Jurkat, Clone E6-1 (cell line): ENCODE data around the gene BCAP31.
"Not testable (repeated sequence)": the region's sequence is repeated elsewhere in the genome, so short reads cannot be mapped to it uniquely, and the experiment has no call there.

ENCODE experiments used
- DNase-seq: peaks from one replicate; pipeline ENCODE4 v3.0.0-alpha.2; 2011; ENCODE audit warnings: low read depth, low spot score
- H3K4me3 ChIP-seq: 2 replicates; pipeline ENCODE4 v1.5.1; 2011; ENCODE audit warnings: mild to moderate bottlenecking, low read length, control low read depth, moderate library complexity

The BCAP31 gene

DNA sequence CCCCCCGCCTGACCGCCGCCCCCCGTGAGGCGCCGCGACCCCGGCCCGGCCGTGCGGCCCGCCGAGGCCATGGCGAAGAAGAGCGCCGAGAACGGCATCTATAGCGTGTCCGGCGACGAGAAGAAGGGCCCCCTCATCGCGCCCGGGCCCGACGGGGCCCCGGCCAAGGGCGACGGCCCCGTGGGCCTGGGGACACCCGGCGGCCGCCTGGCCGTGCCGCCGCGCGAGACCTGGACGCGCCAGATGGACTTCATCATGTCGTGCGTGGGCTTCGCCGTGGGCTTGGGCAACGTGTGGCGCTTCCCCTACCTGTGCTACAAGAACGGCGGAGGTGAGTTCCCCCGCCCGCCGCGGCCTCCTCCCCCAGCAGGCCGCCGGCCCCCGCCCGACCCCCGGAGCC lies 35.7 kb downstream of the BCAP31 start:
- H3K4me3 ChIP-seq = no peak overlapping the region
- no peak for DNase-seq

DNA sequence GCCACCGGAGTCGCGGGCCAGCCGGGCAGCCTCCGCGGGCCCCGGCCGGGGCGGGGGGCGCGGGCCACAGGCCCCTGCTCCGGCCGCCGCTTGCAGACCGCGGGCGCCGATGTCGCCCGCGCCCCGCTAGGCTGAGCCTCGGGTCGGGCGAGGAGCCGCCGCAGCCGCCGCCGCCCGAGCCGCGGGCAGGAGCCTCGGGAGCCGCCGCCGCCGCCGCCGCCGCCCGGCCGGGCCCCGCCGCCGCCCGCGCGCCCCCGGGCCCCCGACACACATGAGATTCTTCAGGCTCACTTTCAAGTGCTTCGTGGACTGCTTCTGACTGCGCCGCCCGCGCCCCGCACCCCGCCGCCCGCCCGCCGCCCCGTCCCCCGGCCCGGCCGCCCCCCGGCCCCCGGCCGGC lies 36.1 kb downstream of the BCAP31 start:
- H3K4me3 ChIP-seq = no peak overlapping the region
- no peak for DNase-seq

DNA sequence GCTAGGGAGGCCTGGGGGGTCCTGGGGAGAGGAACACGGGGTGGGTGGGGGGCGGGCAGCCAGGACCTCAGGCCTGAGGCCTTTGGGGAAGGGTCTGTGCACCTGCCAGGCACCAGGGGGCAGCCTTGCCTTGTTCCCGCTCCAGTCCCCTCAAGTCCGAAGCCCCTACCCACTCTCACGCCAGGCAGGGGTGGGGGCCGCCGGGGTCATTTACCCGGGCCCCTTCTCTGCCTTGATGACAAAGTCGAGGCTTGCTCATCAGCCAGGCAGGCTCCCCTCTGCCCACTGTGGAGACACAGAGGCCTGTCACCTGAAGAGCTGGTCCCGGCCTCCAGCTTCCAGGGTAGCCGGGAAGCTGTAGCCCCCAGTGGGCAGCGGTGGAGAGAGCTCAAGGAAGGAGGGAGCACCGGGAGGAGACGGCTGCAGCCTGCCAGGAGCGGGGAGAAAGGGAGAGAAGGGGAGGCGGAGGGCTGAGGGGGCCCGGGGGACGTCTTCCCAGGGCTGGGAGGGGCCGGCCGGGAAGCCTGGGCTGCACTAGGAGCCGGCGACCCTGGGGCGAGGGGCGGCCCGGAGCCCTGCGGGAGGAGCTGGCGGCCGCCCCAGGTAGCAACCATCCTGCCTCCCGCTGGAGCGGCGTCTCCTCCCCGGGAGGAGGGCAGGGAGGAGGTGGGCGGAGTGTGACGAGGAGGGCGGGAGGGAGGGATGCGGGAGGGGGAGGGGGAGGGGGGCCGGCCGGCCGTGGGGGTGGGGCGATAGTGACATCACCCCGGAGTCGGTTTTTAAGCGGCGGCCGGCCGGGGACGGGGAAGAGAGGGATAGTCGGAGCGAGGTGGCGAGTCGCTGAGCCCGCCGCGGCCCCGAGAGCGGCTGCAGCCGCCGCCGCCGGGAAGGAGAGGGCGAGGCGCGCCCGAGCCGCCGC lies 36.8 kb downstream of the BCAP31 start, which contains the start of gene SLC6A8:
Gene SLC6A8 (plus strand): TSS at position 806 of the 919 bp plus-strand sequence. CDS start 649 bp downstream, outside the sequence.
- no peak for DNase-seq
- peak within 1 kb of the TSS; percentile 13 for H3K4me3 ChIP-seq

DNA sequence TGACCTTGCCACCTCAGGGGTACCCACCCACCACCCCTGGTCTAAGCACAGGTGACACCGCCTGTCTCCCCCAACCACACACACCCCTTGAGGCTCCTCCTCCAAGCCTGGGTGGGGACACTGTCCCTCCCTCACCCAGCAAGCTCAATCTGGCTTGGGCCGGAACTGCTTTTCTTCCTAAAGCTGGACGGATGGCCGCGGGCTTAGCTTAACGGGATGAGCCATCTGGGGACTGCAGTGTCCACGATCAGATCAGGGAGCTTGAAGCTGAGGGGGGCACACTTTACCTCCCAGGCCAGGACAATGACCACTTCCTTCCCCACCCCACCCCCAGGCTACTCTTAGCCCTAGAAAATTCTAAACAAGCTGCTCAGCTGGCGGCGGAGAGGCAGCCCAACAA lies 37.5 kb downstream of the BCAP31 start:
- DNase-seq = no peak

DNA sequence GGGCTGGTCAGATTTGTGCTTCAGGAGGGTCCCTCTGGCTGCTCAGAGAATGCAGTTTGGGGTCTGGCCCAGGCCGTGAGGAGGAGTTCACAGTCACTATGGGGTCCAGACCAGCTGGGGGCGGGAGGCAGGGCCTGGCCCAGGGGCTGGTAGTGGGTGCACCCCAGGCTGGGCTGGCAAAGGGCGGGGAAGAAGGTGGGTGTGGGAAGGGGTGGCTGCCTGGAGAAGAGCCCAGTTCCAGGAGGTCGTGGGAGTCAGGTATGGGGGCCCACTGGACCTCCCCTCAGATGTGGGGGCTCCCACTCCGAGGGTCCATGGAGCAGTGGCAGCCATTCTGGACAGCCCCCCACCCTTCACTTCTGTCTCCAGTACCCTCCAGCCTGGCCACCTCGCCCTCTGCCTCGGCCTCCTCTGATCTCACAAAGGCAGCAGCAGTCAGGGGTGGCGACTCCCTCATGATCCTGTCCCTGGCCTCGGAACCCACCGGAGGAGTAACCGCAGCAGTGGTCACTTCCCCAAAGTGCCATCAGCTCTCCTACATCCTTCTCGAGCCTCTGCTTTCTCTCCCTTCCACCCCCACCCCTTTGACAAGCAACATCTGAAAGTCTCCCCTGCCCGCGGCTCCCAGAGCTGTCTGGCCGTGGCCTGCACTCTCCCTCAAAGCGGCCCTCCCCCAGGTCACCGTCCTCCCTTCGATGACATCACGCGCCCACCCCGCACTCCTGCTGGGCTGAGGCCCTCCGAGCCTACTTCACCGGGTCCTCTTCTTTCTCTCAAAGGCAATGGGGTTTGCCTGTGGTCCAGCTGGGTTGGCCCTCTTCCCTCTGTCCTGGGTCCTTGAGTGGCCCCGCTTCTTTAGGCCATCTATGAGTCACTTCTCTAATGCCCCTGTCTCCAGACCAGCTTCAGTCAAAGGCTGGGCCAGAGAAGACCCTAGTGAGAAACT lies 38.2 kb downstream of the BCAP31 start:
- DNase-seq = no peak
- H3K4me3 ChIP-seq = no peak overlapping the region

More for the DNA sequence above, 37.5 kb downstream of the BCAP31 start:
- no peak overlapping the region for H3K4me3 ChIP-seq

DNA sequence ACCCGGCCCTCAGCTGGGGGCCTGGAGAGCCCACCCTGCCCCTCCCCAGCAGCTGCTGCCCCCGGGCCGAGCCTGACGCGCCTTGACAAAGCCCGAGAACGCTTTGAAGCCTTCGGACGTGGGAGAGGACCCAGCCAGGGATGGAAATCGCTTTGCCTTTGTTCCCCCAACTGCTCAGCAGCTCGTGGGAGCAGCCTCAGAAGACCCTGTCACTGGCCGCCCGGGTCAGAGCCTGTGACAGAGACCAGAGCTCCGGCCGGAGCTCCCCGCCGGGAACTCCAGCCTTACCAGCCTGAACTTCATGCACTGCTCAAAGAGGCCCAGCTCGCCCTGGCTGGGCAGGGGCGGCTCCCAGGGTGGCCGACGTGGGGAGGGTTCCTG lies 39.0 kb downstream of the BCAP31 start:
- DNase-seq = no peak
- H3K4me3 ChIP-seq = no peak overlapping the region

DNA sequence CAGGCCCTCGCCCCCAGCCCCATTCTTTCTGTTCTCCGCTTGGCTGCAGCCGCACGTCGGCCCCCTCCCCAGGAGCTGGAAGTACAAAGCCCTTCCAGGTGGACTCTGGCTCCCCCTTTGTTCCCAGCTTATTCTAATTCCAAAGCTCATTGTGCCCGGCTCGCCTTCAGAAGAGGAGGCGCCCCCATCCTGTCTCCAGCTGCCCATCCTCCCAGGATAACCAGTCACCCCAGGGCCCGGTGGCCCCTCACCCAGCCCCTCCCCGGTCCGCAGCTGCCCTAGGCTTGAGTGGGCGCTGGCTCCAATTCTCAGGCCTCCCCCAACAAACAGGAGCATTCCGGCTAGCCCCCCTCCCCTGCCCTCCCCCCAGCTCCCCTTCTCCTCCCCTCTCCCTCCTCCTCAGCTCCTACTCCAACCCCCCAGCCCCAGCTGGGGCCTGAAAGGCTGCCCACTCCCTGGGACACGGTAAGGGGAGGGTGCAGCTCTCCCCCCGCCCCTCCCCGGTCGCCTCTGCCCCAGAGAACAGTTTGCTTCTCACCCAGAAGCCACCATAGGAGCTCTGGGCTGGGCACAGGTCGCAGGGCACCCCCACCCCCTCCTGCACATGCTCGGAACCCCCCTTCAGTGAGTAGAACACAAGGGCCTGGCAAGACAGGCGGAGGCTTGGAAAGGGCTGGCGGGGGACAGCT lies 39.6 kb downstream of the BCAP31 start:
- no peak overlapping the region for H3K4me3 ChIP-seq
- DNase-seq = no peak

DNA sequence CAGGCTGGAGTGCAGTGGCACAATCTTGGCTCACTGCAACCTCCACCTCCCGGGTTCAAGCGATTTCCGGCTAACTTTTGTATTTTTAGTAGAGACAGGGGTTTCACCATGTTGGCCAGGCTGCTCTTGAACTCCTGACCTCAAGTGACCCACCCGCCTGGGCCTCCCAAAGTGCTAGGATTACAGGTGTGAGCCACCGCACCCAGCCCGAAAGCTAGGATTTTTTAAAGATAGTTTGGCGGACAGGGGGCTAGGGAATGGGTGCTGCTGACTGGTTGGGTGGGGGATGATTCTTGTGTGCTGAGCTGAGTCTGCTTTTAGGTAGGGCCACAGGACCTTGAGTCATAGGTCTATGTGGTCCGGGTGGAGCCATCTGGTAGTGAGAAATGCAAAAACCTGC lies 40.7 kb downstream of the BCAP31 start:
- not testable (repeated sequence) for DNase-seq

DNA sequence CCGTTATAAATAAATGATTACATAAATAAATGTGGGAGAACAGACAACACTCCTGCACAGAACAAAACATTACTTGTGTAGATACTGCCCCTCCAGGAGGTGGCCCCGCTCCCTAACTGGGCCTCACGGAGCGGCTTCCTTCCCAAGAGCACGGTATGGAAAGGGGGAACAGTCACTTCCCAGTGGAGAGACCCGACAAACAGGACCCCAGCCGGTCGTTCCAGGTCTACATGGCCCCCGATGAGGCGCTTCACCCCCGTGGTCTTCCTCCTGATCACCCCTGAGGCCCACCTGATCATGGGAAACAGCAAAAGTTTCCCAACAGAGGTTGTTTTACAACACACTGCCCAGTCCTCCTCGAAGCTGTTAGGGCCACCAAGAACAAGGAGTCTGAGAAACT lies 43.0 kb downstream of the BCAP31 start:
- H3K4me3 ChIP-seq = no peak overlapping the region
- no peak for DNase-seq

More for the DNA sequence above, 40.7 kb downstream of the BCAP31 start:
- H3K4me3 ChIP-seq = not testable (repeated sequence)

DNA sequence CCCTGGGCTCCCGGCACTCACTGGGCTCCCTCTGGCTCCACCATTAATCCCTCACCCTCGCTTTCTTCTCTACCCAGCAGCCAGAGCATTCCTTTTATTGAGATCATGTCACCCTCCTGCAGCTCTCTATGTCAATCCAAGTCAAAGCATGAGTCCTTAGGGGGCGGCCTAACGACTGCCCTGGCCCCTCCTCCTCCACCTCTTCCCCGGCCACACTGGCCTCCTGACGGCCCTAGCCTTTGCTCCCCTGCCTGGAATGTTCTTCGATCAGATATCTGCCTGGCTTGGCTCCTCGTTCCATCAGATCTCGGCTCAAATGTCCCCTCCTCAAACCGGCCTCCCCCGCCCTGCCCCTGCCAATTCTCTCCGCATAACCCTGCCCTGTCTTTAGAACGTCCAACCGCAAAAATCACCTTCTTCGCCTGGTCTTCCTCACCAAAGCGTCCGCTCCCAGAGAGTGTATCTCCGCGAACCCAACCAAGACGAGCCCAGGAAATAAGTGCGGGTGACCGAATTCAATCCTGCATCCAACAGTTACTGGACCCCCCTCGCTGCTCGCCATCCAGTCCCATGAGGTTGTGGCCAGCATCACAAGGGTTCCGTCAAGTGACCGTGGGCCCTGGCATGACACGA lies 49.9 kb downstream of the BCAP31 start:
- H3K4me3 ChIP-seq = no peak overlapping the region
- DNase-seq = no peak

DNA sequence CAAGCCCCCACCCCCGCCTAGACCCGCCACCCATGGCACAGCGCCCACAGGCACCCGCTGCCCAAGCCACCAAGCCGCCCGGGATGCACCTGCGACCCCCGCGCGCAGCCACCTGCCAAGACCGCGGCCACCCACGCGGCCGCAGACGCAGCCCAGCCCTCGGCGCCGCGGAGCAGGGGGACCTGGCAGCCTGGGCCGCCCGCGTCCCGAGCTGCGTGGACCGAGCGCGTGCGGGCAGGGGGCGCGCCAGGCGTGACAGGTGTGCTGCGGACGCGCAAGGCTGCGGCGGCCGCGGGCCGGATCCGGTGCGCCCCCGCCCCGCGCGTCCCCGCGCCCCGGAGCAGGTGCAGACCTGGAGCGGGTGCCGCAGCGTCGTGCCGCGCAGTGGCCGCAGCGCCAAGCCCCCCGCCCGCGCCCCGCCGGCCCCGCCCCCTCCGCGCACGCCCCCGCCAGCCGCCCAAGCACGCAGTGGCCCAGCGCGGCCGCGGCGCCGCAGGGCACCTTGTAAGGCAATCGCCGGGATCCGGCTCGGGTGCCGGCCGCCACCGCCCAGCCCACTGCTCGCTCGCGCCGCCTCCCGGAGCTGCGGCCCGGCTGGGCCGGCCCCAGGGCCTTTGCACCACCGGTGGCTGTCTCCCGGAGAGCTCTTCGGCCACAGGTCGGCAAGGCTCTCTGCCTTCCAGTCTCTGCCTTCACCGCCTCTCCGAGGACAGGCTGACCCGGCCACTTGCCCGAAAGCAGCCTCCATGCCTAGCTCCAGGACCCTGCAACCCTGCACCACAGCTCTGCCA lies 50.6 kb downstream of the BCAP31 start, which contains the start of gene PNCK:
Gene PNCK (minus strand): TSS at position 386 of the 791 bp plus-strand sequence. CDS start 737 bp downstream, outside the sequence.
- H3K4me3 ChIP-seq = no peak within 1 kb of the TSS

DNA sequence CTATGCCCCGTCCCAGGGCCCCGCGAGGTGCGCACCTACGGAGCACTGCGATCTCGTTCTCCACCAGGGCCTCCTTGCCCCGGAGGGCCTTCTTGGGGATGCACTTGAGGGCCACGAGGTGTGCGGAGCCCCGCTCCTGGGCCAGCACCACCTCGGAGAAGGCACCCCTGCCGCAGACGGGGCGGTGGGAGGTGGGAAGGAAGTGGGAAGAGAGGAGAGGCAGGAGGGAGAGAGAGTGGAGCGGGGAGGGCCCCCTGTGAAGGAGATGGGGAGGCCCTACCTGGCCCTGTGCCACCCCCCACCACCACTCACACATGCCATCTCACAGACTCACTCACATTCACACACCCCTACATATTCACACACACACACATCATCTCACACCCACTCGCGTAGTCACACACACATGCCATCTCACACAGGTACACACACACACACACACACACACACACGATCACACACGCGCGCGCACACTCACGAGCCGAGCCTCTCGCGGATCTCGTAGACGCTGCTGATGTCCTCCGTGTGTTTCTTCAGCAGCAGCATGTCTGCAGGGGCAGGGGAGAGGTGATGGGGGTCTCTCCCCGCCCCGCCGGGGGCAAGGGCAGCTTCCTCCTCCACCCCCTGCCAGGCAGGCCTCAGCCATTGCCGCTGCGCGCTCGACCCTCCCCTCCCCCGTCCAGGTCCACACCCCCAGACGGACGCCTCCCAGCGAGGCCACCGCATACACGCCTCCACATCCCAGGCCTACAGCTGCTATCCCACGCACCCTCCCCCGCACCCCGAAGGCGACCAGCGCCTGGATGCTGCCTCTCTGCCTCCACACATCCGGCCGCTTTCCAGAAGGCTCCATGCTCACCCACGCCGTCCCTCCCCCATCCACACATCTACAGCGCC lies 51.4 kb downstream of the BCAP31 start:
- H3K4me3 ChIP-seq = no peak overlapping the region
- DNase-seq = no peak

More for the DNA sequence above, 50.6 kb downstream of the BCAP31 start, which contains the start of gene PNCK:
- DNase-seq = no peak

DNA sequence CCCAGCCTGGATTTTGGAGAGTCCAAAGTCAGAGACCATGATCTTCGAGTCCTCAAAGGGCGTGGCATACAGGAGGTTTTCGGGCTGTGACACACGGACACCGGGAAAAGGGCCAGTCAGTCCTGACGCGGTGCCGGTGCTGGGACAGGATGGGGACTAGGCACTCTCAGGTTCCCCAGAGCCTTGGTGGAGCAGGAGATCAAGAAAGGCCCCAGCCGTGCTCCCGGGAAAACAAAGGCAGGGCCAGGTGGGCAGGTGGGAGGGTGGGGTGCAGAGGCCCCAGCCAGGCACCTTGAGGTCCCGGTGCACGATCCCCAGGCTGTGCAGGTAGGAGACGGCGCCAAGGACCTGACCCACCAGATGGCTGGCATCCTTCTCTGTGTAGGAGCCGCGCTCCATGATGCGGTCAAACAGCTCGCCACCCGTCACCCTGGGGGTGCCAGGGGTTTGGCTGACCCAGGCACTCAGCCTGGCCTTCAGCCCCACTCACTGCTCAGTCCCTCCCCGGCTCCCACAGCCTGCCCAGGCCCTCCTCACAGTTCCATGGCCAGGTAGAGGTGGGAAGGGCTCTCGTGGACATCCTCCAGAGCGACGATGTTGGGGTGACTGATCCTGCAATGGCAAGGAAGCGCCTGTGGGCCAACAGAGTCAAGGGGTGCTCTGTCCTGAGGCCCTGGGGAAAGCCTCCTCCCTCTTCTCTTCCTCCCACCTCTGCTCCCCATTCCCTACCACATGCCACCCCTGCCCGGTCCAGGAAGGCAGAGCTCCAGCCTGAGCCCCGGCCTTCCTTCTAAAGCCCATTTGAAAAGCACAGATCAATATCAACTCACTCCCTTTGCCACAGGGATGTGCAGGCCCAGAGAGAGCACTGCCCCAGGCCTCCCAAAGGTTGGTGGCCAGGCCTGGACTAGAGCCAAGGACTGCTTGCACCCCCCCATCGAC lies 52.3 kb downstream of the BCAP31 start:
- DNase-seq = no peak
- no peak overlapping the region for H3K4me3 ChIP-seq

DNA sequence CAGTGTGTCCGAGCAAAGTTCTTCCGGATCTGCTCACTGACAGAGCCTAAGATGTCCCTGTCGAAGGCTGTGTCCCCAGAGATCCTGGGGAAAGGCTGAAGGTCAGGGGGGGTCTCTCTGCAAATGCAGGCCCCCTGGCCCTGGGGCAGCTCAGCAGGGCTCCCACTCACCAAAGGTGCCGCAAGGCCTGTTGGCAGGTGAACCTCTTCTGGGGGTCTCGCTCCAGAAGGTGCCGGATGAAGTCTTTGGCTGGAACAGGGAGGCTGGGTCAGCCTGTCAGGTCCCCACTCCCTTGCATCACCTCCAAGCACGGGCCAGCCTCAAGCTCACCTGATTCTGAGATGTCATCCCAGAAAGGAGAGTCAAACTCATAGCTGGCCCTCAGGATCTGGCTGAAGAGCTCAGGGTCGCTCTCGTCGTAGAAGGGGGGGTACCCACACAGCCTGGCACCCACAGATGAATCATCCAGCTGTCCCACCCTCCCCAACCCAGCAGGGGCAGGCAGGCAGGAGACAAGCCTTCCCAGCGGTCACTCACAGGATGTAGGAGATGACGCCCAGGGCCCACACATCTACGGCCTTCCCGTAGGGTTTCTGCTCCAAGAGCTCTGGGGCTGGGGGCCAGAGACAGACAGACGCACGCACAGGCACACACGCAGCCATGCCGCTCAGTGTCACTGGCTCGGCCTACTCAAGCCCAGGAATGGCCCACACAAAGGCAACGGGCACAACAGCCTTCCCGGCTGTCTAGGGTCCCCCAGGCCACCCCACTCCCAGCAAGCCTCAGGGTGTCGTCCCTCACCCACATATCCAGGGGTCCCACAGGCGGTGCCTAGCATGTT lies 53.2 kb downstream of the BCAP31 start:
- DNase-seq = no peak
- no peak overlapping the region for H3K4me3 ChIP-seq
